HG02885 (cell line): Measurements from ENCODE around the gene SMIM32.

Experiments used
- ATAC-seq: cut with Tn5 transposase; IDR thresholded peaks from one replicate; pipeline ENCODE4 v1.9.1; 2021; ENCODE audit warnings: mild to moderate bottlenecking; ENCODE audit not compliant: unreplicated experiment, poor library complexity

The SMIM32 gene

GRCh38 chr5:136208916-136209315 lies 16.0 kb upstream of the SMIM32 start:
- ATAC-seq = no peak

GRCh38 chr5:136207631-136208030 lies 14.7 kb upstream of the SMIM32 start:
- no peak for ATAC-seq

- ATAC-seq = no peak
These were observed 13.4 kb upstream of the SMIM32 start for GRCh38 chr5:136206361-136206760.

- ATAC-seq = no peak
These were observed 13.0 kb upstream of the SMIM32 start for GRCh38 chr5:136205941-136206340.

GRCh38 chr5:136205061-136205702 lies 12.2 kb upstream of the SMIM32 start:
- ATAC-seq = no peak

GRCh38 chr5:136203303-136203922 lies 10.5 kb upstream of the SMIM32 start:
- no peak for ATAC-seq

- no peak for ATAC-seq
These were observed 9.7 kb upstream of the SMIM32 start for GRCh38 chr5:136202469-136203205.

- no peak for ATAC-seq
These were observed 8.9 kb upstream of the SMIM32 start for GRCh38 chr5:136201870-136202269.

GRCh38 chr5:136200761-136201160 lies 7.8 kb upstream of the SMIM32 start:
- ATAC-seq = no peak

- ATAC-seq = no peak
These were observed 7.2 kb upstream of the SMIM32 start for GRCh38 chr5:136200130-136200529.

- no peak for ATAC-seq
These were observed 6.4 kb upstream of the SMIM32 start for GRCh38 chr5:136199408-136199807.

GRCh38 chr5:136198453-136198852 lies 5.5 kb upstream of the SMIM32 start:
- ATAC-seq = no peak

GRCh38 chr5:136197462-136198142 lies 4.6 kb upstream of the SMIM32 start:
- no peak for ATAC-seq

GRCh38 chr5:136195971-136196820 lies 3.2 kb upstream of the SMIM32 start:
- no peak for ATAC-seq

- no peak for ATAC-seq
These were observed 1.6 kb upstream of the SMIM32 start for GRCh38 chr5:136194576-136194975.

GRCh38 chr5:136193322-136193935 lies 467 bp upstream of the SMIM32 start:
- no peak for ATAC-seq

GRCh38 chr5:136192015-136192525 lies 892 bp downstream of the SMIM32 start:
- ATAC-seq = no peak

GRCh38 chr5:136191304-136192014 lies 1.5 kb downstream of the SMIM32 start:
- ATAC-seq = no peak

GRCh38 chr5:136190904-136191303 lies 2.1 kb downstream of the SMIM32 start:
- no peak for ATAC-seq
